SK-N-SH treated with all-trans-retinoic acid at 6 μM for 48 hours (cell line): ENCODE measurements around the gene CFAP58.

Source experiments
- BACH2 ChIP-seq: fragments of 250-450 bp; sonication (Bioruptor Pico); IDR thresholded peaks from 2 replicates; pipeline ENCODE4 v1.9.0; 2021; ENCODE audit warnings: mild to moderate bottlenecking, borderline replicate concordance
- CSDC2 ChIP-seq: fragments of 250-450 bp; sonication (Bioruptor Pico); IDR thresholded peaks from 2 replicates; pipeline ENCODE4 v1.5.0; 2020; ENCODE audit warnings: mild to moderate bottlenecking, moderate library complexity
- RARB ChIP-seq: fragments of 250-450 bp; sonication (Bioruptor Pico); IDR thresholded peaks from 2 replicates; pipeline ENCODE4 v1.8.0; 2021; ENCODE audit warnings: mild to moderate bottlenecking, moderate library complexity
- TF ChIP-seq, protein P1 (sequence below): fragments of 250-450 bp; sonication (Bioruptor Pico); IDR thresholded peaks from 2 replicates; pipeline ENCODE4 v1.8.0; 2020; ENCODE audit warnings: mild to moderate bottlenecking, moderate library complexity, borderline replicate concordance
- TF ChIP-seq, protein P2 (sequence below): fragments of 250-450 bp; sonication (Bioruptor Pico); IDR thresholded peaks from 2 replicates; pipeline ENCODE4 v1.8.0; 2021; ENCODE audit warnings: low read depth, mild to moderate bottlenecking, moderate library complexity, borderline replicate concordance

DNA sequence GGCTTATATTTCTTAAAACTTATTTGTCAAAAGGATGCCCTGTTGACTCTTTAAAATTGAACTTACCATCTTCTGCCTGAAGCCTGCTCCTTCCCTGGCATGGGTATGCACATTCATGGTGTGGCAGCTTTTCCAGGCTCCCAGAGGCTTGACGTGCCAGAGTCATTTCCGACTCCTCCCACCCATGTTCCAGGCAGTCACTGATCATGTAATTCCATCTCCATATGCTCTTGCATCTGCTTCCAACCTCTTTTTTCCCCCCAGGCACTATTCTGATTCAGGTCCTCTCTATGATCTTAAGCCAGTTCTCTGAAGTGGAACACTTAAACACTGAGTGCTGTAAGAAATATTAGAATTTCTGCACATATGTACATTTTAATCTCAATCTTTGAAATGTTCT, 82.2 kb downstream of the CFAP58 start:
- TF ChIP-seq, protein P1, sequence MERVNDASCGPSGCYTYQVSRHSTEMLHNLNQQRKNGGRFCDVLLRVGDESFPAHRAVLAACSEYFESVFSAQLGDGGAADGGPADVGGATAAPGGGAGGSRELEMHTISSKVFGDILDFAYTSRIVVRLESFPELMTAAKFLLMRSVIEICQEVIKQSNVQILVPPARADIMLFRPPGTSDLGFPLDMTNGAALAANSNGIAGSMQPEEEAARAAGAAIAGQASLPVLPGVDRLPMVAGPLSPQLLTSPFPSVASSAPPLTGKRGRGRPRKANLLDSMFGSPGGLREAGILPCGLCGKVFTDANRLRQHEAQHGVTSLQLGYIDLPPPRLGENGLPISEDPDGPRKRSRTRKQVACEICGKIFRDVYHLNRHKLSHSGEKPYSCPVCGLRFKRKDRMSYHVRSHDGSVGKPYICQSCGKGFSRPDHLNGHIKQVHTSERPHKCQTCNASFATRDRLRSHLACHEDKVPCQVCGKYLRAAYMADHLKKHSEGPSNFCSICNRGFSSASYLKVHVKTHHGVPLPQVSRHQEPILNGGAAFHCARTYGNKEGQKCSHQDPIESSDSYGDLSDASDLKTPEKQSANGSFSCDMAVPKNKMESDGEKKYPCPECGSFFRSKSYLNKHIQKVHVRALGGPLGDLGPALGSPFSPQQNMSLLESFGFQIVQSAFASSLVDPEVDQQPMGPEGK (CRISPR knock-in tag), result no peak
- TF ChIP-seq BACH2 (no peak), CSDC2 (no peak), RARB (no peak)
- TF ChIP-seq, protein P2, sequence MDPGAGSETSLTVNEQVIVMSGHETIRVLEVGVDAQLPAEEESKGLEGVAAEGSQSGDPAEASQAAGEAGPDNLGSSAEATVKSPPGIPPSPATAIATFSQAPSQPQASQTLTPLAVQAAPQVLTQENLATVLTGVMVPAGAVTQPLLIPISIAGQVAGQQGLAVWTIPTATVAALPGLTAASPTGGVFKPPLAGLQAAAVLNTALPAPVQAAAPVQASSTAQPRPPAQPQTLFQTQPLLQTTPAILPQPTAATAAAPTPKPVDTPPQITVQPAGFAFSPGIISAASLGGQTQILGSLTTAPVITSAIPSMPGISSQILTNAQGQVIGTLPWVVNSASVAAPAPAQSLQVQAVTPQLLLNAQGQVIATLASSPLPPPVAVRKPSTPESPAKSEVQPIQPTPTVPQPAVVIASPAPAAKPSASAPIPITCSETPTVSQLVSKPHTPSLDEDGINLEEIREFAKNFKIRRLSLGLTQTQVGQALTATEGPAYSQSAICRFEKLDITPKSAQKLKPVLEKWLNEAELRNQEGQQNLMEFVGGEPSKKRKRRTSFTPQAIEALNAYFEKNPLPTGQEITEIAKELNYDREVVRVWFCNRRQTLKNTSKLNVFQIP, result no peak
